Neural progenitor cell (in vitro differentiated cells): ENCODE results near the gene PANK4.
A peak's percentile ranks its signal among the peaks of the same experiment; 100 is the strongest.

ENCODE experiments used
- CTCF ChIP-seq: fragments of 200-600 bp; sonication (generic); IDR thresholded peaks from 2 replicates; pipeline ENCODE4 v1.5.1; 2017; ENCODE audit warnings: antibody characterized with exemption, mild to moderate bottlenecking
- EZH2phosphoT487 ChIP-seq: fragments of 200-600 bp; sonication (generic); IDR thresholded peaks from 2 replicates; pipeline ENCODE4 v1.6.1; 2017; ENCODE audit warnings: antibody characterized with exemption

GRCh38 chr1:2546515-2547209 lies 20.3 kb upstream of the PANK4 start:
- peak; percentile 20 for TF ChIP-seq CTCF
- no peak for TF ChIP-seq EZH2phosphoT487
